ENCODE results near the gene DYRK1B. TPM values are rescaled to one million over a fixed set of nuclear protein-coding genes. Genes with fewer than 3 reads are reported as not detected.
"Not testable (repeated sequence)": the region's sequence is repeated elsewhere in the genome, so short reads cannot be mapped to it uniquely, and the experiment has no call there.

Gene DYRK1B
- total RNA-seq, 1 donor from 2014 or later, result 7.8 TPM

DNA sequence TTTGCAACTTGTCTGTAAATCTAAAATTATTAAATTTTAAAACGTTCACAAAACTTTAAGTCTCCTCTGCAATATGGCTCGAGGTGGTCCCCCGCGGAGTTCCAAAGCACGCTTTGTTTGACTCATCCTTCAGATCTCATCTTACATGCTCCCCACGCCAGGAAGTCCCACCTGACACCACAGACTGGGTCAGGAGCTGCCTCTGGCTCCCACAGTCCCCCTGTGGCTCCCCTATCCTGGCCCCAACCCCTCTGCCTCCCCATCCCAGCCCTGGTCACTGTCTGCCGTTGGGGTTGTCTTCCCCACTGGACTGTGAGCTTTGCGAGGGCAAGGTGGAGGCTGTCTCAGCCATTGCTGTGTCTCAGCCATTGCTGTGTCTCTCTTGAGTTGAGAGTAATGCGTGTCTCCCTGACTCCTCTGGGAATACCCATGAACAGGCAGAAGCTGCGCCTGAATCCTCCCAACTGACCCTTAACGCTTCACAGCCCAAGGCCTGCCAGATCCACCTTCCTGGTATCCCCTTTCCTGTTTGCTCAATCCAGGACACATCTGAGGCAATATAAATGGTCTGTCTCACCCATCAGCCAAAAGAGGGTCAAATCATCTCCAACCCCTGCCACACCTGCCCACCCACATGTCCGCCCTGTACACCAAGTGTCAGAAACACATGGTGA lies 15.9 kb downstream of the DYRK1B start:
- H3K27me3 ChIP-seq, result no peaks in the 10 kb centered on the region
- no peaks in the 10 kb centered on the region for H3K4me1 ChIP-seq
- no peak for TF ChIP-seq EZH2 (IDR thresholded peaks at IDR 0.05)
- TF ChIP-seq CTCF (IDR thresholded peaks at IDR 0.05), result no peak
- TF ChIP-seq EZH2phosphoT487 (IDR thresholded peaks at IDR 0.05), result no peak
- no peaks in the 10 kb centered on the region for H3K4me1 Mint-ChIP-seq
- no peak overlapping the region for H3K27ac ChIP-seq
- H3K4me2 ChIP-seq, result no peak overlapping the region
- no peak overlapping the region for H3K4me3 Mint-ChIP-seq
- no peaks in the 10 kb centered on the region for H3K9me3 Mint-ChIP-seq
- H4K20me1 ChIP-seq (ENCODE audit: low read depth), result no peaks in the 10 kb centered on the region
- H3K9me3 ChIP-seq (ENCODE audit: low read depth), result no peaks in the 10 kb centered on the region
- DNase-seq (ENCODE audit: low spot score), result no peak
- H3K4me3 ChIP-seq, result no peak overlapping the region
- peaks cover 6% of the 10 kb centered on the region for H3K36me3 Mint-ChIP-seq
- no peaks in the 10 kb centered on the region for H3K36me3 ChIP-seq
- H3K27me3 Mint-ChIP-seq (ENCODE audit: insufficient read depth, low read depth), result peaks cover 2% of the 10 kb centered on the region
- H3K79me2 ChIP-seq (ENCODE audit: low read depth), result no peaks in the 10 kb centered on the region
- H3K27ac Mint-ChIP-seq, result peak overlapping the region; percentile 17
- H3K9ac ChIP-seq, result no peak overlapping the region
- H3F3A ChIP-seq (ENCODE audit: low read depth), result no peaks in the 10 kb centered on the region
- H2AFZ ChIP-seq (replicated peaks), result no peak overlapping the region

GRCh38 chr19:39816287-39817048 lies 17.5 kb downstream of the DYRK1B start:
- TF ChIP-seq EZH2phosphoT487 (IDR thresholded peaks at IDR 0.05), result no peak
- no peak for TF ChIP-seq EZH2 (IDR thresholded peaks at IDR 0.05)
- no peak for TF ChIP-seq CTCF (IDR thresholded peaks at IDR 0.05)

DNA sequence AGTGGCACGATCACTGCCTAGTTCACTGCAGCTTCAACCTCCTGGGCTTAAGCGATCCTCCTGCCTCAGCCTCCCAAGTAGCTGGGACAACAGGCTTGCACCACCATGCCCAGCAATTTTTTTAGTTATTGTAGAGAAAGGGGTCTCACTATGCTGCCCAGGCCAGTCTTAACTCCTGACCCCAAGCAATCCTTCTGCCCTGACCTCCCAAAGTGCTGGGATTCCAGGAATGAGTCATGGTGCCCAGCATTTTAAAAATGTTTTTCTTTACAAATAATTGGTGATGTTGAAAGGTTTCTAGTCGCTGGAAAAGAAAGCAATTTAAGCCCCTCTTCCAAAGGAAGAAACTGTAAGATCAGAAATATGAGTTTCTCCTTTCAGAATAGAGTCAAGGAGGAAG lies 19.4 kb downstream of the DYRK1B start:
- H3K9me3 Mint-ChIP-seq, result no peaks in the 10 kb centered on the region
- no peak overlapping the region for H3K4me3 Mint-ChIP-seq
- peaks cover 2% of the 10 kb centered on the region for H3K27me3 Mint-ChIP-seq (ENCODE audit: insufficient read depth, low read depth)
- H3K36me3 ChIP-seq, result no peaks in the 10 kb centered on the region
- no peak for TF ChIP-seq EZH2phosphoT487 (IDR thresholded peaks at IDR 0.05)
- TF ChIP-seq CTCF (IDR thresholded peaks at IDR 0.05), result no peak
- TF ChIP-seq EZH2 (IDR thresholded peaks at IDR 0.05), result no peak
- no peak overlapping the region for H3K9ac ChIP-seq
- no peaks in the 10 kb centered on the region for H4K20me1 ChIP-seq (ENCODE audit: low read depth)
- no peaks in the 10 kb centered on the region for H3F3A ChIP-seq (ENCODE audit: low read depth)
- no peaks in the 10 kb centered on the region for H3K79me2 ChIP-seq (ENCODE audit: low read depth)
- H3K4me1 ChIP-seq, result no peaks in the 10 kb centered on the region
- H3K4me2 ChIP-seq, result no peak overlapping the region
- no peak overlapping the region for H3K27ac ChIP-seq
- DNase-seq (ENCODE audit: low spot score), result no peak
- H2AFZ ChIP-seq (replicated peaks), result no peak overlapping the region
- H3K9me3 ChIP-seq (ENCODE audit: low read depth), result no peaks in the 10 kb centered on the region
- H3K27ac Mint-ChIP-seq, result no peak overlapping the region
- H3K27me3 ChIP-seq, result no peaks in the 10 kb centered on the region
- peaks cover 6% of the 10 kb centered on the region for H3K36me3 Mint-ChIP-seq
- no peaks in the 10 kb centered on the region for H3K4me1 Mint-ChIP-seq
- no peak overlapping the region for H3K4me3 ChIP-seq

More at GRCh38 chr19:39816287-39817048, 17.5 kb downstream of the DYRK1B start:
- Histone ChIP-seq H3K27ac (no peak overlapping the region), H3K9me3 (ENCODE audit: low read depth) (no peaks in the 10 kb centered on the region), H3K27me3 (no peaks in the 10 kb centered on the region), H3K36me3 (no peaks in the 10 kb centered on the region), H3K9ac (no peak overlapping the region), H2AFZ (replicated peaks) (no peak overlapping the region), H4K20me1 (ENCODE audit: low read depth) (no peaks in the 10 kb centered on the region), H3K79me2 (ENCODE audit: low read depth) (no peaks in the 10 kb centered on the region), H3K4me1 (no peaks in the 10 kb centered on the region), H3K4me2 (no peak overlapping the region), H3F3A (ENCODE audit: low read depth) (no peaks in the 10 kb centered on the region), H3K4me3 (no peak overlapping the region)
- no peak for DNase-seq (ENCODE audit: low spot score)
- Mint-ChIP-seq H3K4me3 (no peak overlapping the region), H3K4me1 (no peaks in the 10 kb centered on the region), H3K9me3 (no peaks in the 10 kb centered on the region), H3K36me3 (peaks cover 6% of the 10 kb centered on the region), H3K27me3 (ENCODE audit: insufficient read depth, low read depth) (peaks cover 2% of the 10 kb centered on the region), H3K27ac (no peak overlapping the region)

DNA sequence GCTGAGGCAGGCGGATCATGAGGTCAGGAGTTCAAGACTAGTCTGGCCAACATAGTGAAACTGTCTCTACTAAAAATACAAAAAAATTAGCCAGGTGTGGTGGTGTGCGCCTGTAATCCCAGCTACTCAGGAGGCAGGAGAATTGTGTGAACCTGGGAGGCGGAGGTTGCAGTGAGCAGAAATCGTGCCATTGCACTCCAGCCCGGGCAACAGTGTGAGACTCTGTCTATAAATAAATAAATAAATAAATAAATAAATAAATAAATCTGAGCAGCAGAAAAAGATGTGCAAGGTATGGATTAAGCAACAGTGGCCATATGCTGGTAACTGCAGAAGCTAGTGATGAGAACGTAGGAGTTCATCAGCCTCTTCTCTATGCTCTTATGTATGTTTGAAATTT lies 19.9 kb downstream of the DYRK1B start:
- H3K9ac ChIP-seq; H3K27ac Mint-ChIP-seq; H3F3A ChIP-seq (ENCODE audit: low read depth); H3K79me2 ChIP-seq (ENCODE audit: low read depth); H3K27me3 Mint-ChIP-seq (ENCODE audit: insufficient read depth, low read depth); H3K4me1 ChIP-seq; H3K36me3 Mint-ChIP-seq; H4K20me1 ChIP-seq (ENCODE audit: low read depth); H3K9me3 ChIP-seq (ENCODE audit: low read depth); H3K27ac ChIP-seq; H3K9me3 Mint-ChIP-seq; H3K4me3 Mint-ChIP-seq; H3K4me2 ChIP-seq; H2AFZ ChIP-seq (replicated peaks); H3K36me3 ChIP-seq; H3K27me3 ChIP-seq; H3K4me3 ChIP-seq; H3K4me1 Mint-ChIP-seq; DNase-seq (ENCODE audit: low spot score): not testable (repeated sequence)

All from neural progenitor cell (in vitro differentiated cells).